Activated CD4-positive, alpha-beta T cell treated with anti-CD3 and anti-CD28 coated beads for 24 hours (primary cell): Measurements from ENCODE around the gene CMSS1.

Source experiments
- DNase-seq, 2 donors: peaks; one replicate each; pipeline ENCODE4 v3.0.0-alpha.2; 2020; ENCODE audit warnings: low read depth in 2 of 2

Gene CMSS1

GRCh38 chr3:99852851-99853250 lies 35.2 kb downstream of the CMSS1 start:
- no peak for DNase-seq

GRCh38 chr3:99854756-99855298 lies 37.2 kb downstream of the CMSS1 start:
- no peak for DNase-seq

DNA sequence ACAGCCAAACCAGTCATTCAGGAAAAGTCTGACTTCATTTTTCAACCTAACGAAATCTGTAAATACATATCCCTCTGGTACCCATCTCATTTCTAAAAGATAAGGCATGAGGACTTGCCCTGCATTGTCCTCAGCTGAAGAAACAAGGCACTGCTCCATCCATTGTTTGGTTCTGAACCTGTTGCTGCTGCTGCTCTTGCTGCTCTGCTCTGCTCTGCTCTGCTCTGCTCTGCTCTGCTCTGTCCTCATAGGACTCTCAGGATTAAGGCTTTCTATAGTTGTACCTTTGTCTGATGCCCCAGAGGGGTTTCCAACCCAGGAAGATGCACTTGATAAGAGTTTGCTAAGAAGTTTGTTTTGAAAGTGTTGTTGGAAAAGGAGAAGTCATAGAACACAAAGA lies 38.2 kb downstream of the CMSS1 start:
- DNase-seq: no peak

GRCh38 chr3:99856437-99857220 lies 39.0 kb downstream of the CMSS1 start:
- DNase-seq: no peak

DNA sequence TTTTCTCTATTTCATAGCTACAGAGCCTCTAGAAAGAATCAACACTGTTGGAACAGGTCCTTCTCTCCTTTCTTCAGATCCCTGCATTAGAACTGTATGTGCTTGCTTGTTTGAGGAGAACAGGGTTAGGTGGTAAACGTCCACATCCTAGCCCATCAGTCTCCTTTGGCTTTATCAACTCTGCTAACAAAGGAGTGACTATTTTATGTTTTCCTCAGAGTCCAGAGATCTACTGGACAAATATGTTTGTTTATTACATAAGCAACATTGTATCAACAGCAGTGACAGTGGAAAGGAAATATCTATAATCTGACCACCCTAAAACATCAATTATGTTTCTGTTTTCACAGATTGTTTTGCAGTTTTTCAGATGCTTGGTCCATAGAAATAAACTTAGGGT lies 39.6 kb downstream of the CMSS1 start:
- no peak for DNase-seq

- DNase-seq: no peak
Observed at GRCh38 chr3:99858469-99858868, 40.8 kb downstream of the CMSS1 start.

GRCh38 chr3:99859825-99860224 lies 42.2 kb downstream of the CMSS1 start:
- DNase-seq: no peak

GRCh38 chr3:99861216-99861615 lies 43.6 kb downstream of the CMSS1 start:
- no peak for DNase-seq

GRCh38 chr3:99862208-99862607 lies 44.5 kb downstream of the CMSS1 start:
- DNase-seq: no peak

- DNase-seq: no peak
Observed at GRCh38 chr3:99863002-99863401, 45.3 kb downstream of the CMSS1 start.

DNA sequence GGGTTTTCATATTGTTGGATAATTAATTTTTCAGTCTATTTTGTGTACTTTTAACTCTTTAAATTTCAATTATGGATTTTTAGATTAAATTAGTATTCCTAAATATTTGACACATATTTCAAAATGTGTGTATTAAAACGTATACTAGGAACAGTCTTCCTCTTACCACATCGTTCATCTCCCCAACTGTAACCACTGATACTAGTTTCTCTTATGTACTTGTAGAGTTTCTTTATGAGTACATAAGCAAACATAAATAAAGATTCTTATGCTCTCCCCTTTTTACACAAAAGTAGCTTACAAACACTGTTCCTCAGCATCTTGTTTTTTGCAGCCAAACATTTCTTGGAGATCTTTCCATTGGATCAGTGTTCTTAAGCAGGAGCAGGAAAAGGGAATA lies 45.9 kb downstream of the CMSS1 start:
- DNase-seq: no peak

- no peak for DNase-seq
Observed at GRCh38 chr3:99864289-99864688, 46.6 kb downstream of the CMSS1 start.

DNA sequence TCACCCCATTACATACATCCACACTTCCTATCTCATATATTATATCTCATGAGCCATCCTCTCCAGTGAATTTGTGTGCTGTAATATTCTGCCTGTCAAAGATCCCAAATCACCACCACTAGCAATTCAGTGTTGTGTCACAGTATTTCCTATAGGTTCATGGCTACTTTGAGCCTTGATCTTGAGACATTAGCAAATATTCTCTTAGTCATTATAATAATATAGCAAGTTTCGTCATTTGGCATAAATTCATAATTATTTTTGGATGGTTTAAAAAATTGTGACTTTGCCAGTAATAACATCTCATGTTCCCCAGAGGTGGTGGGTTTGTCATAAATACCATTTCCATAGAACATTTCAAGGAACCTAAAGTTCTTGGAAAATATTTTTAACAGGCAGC lies 47.7 kb downstream of the CMSS1 start:
- no peak for DNase-seq

DNA sequence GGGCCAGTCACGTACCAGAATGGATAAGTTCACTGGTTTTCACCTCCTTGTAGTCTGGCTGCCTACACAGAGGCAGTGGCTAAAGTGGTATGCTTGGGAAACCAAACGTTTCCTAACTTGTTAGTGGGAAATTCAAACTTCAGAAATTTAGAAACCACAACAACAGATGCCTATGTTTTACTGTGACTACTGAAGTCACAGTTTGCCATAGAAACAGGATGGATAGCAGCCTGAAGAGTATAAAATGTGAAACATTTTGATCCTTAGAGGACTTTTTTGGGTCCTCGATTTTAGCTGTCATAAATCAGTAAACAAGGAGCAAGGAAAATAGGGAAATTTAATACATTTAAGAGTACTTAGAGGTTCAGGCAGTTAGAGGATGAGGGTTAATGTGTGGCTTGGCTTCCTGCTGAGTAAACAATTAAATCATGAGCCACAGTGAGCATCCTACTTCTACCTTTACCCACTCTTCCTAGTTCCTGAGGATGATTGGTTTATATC lies 48.6 kb downstream of the CMSS1 start:
- DNase-seq: no peak

- no peak for DNase-seq
Observed at GRCh38 chr3:99867594-99868310, 50.1 kb downstream of the CMSS1 start.

DNA sequence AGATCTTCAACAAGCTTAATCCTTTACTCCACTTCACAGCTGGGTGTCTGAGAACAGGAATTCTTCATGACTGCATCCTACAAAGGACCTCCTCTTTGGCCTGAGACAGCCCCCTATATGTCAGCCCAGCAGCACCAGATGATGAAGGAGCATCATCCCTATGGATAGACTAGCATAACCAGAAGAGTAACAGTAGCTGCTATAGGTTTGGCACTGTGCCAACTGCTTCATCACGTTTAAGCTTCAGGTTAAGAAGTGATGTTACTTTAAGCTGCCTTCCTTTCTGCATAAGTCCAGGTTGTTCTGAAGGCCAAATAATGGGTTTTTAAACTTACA lies 50.6 kb downstream of the CMSS1 start:
- no peak for DNase-seq

DNA sequence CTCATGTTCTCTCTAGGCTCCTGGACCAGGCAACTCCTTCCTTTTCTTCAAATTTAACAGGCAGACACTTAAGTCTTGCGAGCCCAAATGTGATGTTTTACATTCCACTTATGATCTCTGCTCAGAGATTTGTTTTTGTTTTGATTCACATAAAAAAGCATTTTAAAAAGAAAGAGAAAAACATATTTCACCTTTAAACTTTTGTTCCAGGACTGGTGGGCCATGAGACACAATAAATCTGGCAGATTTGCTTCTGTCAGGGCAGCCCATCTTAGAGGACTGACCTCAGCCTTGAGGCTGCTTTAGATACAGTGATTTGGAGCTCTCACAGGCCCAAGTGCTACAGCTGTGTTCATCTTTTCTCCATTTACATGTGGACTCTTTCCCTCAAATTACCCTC lies 52.0 kb downstream of the CMSS1 start:
- no peak for DNase-seq

GRCh38 chr3:99870712-99871111 lies 53.0 kb downstream of the CMSS1 start:
- no peak for DNase-seq

DNA sequence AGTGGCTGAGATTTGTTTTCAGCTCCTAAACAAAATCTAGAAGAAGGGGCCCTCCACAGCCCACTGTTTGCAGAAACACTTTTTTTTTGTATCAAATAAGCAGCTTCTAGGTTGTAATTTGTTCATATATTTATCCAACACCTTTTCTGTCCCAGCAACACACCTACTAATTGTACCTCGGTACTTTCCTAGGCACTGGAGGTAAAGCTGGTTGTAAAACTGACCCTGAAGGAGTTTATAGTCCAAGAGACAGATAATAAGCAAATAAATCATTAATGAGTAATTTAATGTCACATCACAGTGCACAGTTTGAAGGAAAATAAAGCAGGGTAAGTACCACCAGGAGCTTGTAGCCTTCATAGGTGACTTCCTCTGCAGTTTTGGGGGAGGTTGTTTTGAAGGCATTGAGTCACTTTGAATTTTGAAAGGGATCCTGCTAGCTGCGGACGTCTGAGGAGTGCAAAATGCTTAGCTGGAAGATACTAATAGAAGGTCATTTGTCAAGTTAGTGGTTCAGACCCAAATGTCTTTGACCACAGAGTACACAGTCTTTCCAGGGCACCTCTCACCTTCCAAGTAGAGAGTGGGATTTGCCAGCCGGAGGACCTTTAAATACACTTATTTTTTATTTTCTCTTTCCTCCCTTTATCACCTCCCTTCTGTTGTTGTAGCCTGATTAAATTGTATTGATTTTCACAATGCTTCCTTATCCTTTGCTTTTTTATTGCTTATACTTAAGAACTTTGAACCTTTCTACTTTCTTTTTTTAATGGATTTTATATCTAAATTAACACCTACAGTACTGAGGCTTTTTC lies 53.8 kb downstream of the CMSS1 start:
- DNase-seq: no peak

- no peak for DNase-seq
Observed at GRCh38 chr3:99872923-99873254, 55.2 kb downstream of the CMSS1 start.

GRCh38 chr3:99873269-99874102 lies 55.8 kb downstream of the CMSS1 start:
- DNase-seq: no peak
